ENCODE results near the gene GNAZ.

GRCh38 chr22:23038902-23039301, 31.4 kb upstream of the GNAZ start:
- TF ChIP-seq, protein P1, sequence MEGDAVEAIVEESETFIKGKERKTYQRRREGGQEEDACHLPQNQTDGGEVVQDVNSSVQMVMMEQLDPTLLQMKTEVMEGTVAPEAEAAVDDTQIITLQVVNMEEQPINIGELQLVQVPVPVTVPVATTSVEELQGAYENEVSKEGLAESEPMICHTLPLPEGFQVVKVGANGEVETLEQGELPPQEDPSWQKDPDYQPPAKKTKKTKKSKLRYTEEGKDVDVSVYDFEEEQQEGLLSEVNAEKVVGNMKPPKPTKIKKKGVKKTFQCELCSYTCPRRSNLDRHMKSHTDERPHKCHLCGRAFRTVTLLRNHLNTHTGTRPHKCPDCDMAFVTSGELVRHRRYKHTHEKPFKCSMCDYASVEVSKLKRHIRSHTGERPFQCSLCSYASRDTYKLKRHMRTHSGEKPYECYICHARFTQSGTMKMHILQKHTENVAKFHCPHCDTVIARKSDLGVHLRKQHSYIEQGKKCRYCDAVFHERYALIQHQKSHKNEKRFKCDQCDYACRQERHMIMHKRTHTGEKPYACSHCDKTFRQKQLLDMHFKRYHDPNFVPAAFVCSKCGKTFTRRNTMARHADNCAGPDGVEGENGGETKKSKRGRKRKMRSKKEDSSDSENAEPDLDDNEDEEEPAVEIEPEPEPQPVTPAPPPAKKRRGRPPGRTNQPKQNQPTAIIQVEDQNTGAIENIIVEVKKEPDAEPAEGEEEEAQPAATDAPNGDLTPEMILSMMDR (IDR thresholded peaks at IDR 0.05; ENCODE audit: low read depth, low read length, missing input control) = no peak
- TF ChIP-seq TAF1 (conservative IDR thresholded peaks at IDR 0.05) (no peak), MAX (IDR thresholded peaks at IDR 0.05) (no peak), ATF3 (IDR thresholded peaks at IDR 0.05) (no peak), GABPA (IDR thresholded peaks at IDR 0.05 in 1 of 2, conservative IDR thresholded peaks at IDR 0.05 in 1 of 2) (no peak), RAD21 (IDR thresholded peaks at IDR 0.05) (no peak), NR2F2 (IDR thresholded peaks at IDR 0.05) (no peak), JUND (IDR thresholded peaks at IDR 0.05) (no peak)
